HCT116 (cell line): ENCODE measurements around the gene PGS1. TPM values are rescaled to one million over a fixed set of nuclear protein-coding genes. Genes with fewer than 3 reads are reported as not detected.

Experiments
- ATAC-seq: fragments of 200-7000 bp; cut with Tn5 transposase; 2 replicates; pipeline ENCODE4 v1.9.1; 2020; ENCODE audit warnings: mild to moderate bottlenecking, moderate library complexity
- BruUV-seq: library from RNA; stranded (reverse); fragments of 400-500 nt; replicated peaks from 2 replicates; lab custom pipeline; 2021; lab: Mats Ljungman, UMichigan
- CTCF ChIA-PET: fragments of 300-600 bp; sonication (Branson Sonifier 250); formaldehyde crosslinking; loops from one replicate; lab custom pipeline; 2021; ENCODE audit warnings: antibody characterized with exemption; lab: Charles Lee
- POLR2A ChIA-PET: fragments of 300-600, 350-600 bp; sonication (Branson Sonifier 250); formaldehyde crosslinking; loops from one replicate; lab custom pipeline; 2021; ENCODE audit warnings: antibody characterized with exemption; lab: Charles Lee
- RAD21 ChIA-PET, 2 experiments: fragments of 300-600 bp; sonication (Branson Sonifier 250); formaldehyde crosslinking; loops; one replicate each; lab custom pipeline; 2023; ENCODE audit warnings: low total read pairs in 2 of 2; ENCODE audit not compliant: uncharacterized antibody in 2 of 2, unreplicated experiment in 2 of 2, low non-redundant PET in 1 of 2; lab: Charles Lee
- DNase-seq: peaks from one replicate; pipeline ENCODE4 v3.0.0-alpha.2; 2010; ENCODE audit warnings: low read depth, low spot score
- H2AFZ ChIP-seq: fragments of 200-600 bp; shearing (Covaris generic), sonication (generic); 2 replicates; pipeline ENCODE4 v1.6.1; 2017; ENCODE audit warnings: low read depth, mixed run types, mixed read lengths, antibody characterized with exemption, low read length; ENCODE audit not compliant: poor library complexity, severe bottlenecking
- H3K27ac ChIP-seq: 2 replicates; pipeline ENCODE4 v1.5.1; 2012; ENCODE audit warnings: low read depth, low read length
- H3K27me3 ChIP-seq: fragments of 200-600 bp; sonication (generic); 2 replicates; pipeline ENCODE4 v1.6.1; 2016; ENCODE audit warnings: mixed run types, low read length, mixed read lengths; ENCODE audit not compliant: insufficient read depth
- H3K36me3 ChIP-seq, 2 experiments: fragments of 200-500 bp in 1 of 2; fragments of 200-600 bp in 1 of 2; sonication (Bioruptor generic) in 1 of 2; sonication (generic) in 1 of 2; 2 replicates each; pipeline versions ENCODE4 v1.5.1 to v1.6.1; 2014 to 2016; ENCODE audit warnings: low read length in 2 of 2, inconsistent platforms in 1 of 2, mixed read lengths in 1 of 2, mixed run types in 1 of 2; ENCODE audit not compliant: insufficient read depth in 2 of 2, control insufficient read depth in 1 of 2
- H3K4me1 ChIP-seq, 2 experiments: fragments of 200-600 bp in 1 of 2; sonication (generic) in 1 of 2; 2 replicates each; pipeline versions ENCODE4 v1.5.1 to v1.6.1; 2012 to 2017; ENCODE audit warnings: low read length in 2 of 2, inconsistent platforms in 1 of 2, mild to moderate bottlenecking in 1 of 2, mixed read lengths in 1 of 2, mixed run types in 1 of 2, moderate library complexity in 1 of 2; ENCODE audit not compliant: insufficient read depth in 2 of 2, control insufficient read depth in 1 of 2
- H3K4me2 ChIP-seq: fragments of 200-600 bp; sonication (generic); 2 replicates; pipeline ENCODE4 v1.6.1; 2017; ENCODE audit warnings: mixed run types, low read length, mixed read lengths
- H3K4me3 ChIP-seq, 2 experiments: fragments of 200-600 bp in 1 of 2; sonication (generic) in 1 of 2; replicated peaks in 1 of 2; 2 replicates each; pipeline ENCODE4 v1.5.1; 2011 to 2016; ENCODE audit warnings: low read length in 2 of 2, control low read depth in 1 of 2, low read depth in 1 of 2, mild to moderate bottlenecking in 1 of 2, mixed read lengths in 1 of 2, mixed run types in 1 of 2
- H3K79me2 ChIP-seq: fragments of 200-600 bp; sonication (generic); 2 replicates; pipeline ENCODE4 v1.6.1; 2017; ENCODE audit warnings: mild to moderate bottlenecking, mixed run types, low read length, moderate library complexity, mixed read lengths; ENCODE audit not compliant: insufficient read depth
- H3K9ac ChIP-seq: fragments of 200-600 bp; sonication (generic); 2 replicates; pipeline ENCODE4 v1.6.1; 2016; ENCODE audit warnings: low read length, mixed read lengths
- H3K9me2 ChIP-seq: fragments of 200-600 bp; sonication (generic), shearing (Covaris generic); 2 replicates; pipeline ENCODE4 v1.6.1; 2017; ENCODE audit warnings: mixed run types, mild to moderate bottlenecking, moderate library complexity; ENCODE audit not compliant: insufficient read depth
- H3K9me3 ChIP-seq, 2 experiments: fragments of 200-500 bp in 1 of 2; fragments of 200-600 bp in 1 of 2; sonication (Bioruptor generic) in 1 of 2; sonication (generic) in 1 of 2; 2 replicates each; pipeline ENCODE4 v1.6.1; 2014 to 2017; ENCODE audit warnings: low read length in 2 of 2, mixed read lengths in 2 of 2, inconsistent platforms in 1 of 2, low read depth in 1 of 2, mild to moderate bottlenecking in 1 of 2, mixed run types in 1 of 2, moderate library complexity in 1 of 2; ENCODE audit not compliant: control insufficient read depth in 1 of 2, insufficient read depth in 1 of 2
- H4K20me1 ChIP-seq: fragments of 200-600 bp; sonication (generic), shearing (Covaris generic); 2 replicates; pipeline ENCODE4 v1.6.1; 2017; ENCODE audit warnings: mixed run types, mild to moderate bottlenecking, moderate library complexity; ENCODE audit not compliant: insufficient read depth
- CBX3 ChIP-seq: IDR thresholded peaks from 2 replicates; pipeline ENCODE4 v1.6.1; 2012; ENCODE audit warnings: low read depth
- ELF1 ChIP-seq: IDR thresholded peaks from 2 replicates; pipeline ENCODE4 v1.6.1; 2012; ENCODE audit warnings: low read depth, borderline replicate concordance
- EZH2phosphoT487 ChIP-seq: fragments of 200-600 bp; IDR thresholded peaks from 2 replicates; pipeline ENCODE4 v1.6.1; 2018; ENCODE audit warnings: antibody characterized with exemption, borderline replicate concordance
- FOSL1 ChIP-seq: IDR thresholded peaks from 2 replicates; pipeline ENCODE4 v1.6.1; 2012; ENCODE audit warnings: low read depth
- POLR2A ChIP-seq: IDR thresholded peaks from 2 replicates; pipeline ENCODE4 v1.7.0; 2011; ENCODE audit warnings: borderline replicate concordance; ENCODE audit not compliant: insufficient read depth, insufficient read length; ENCODE audit errors: extremely low read depth
- SP1 ChIP-seq: IDR thresholded peaks from 2 replicates; pipeline ENCODE4 v1.6.1; 2012; ENCODE audit warnings: low read depth
- TCF7L2 ChIP-seq: IDR thresholded peaks from 2 replicates; pipeline ENCODE4 v1.7.0; 2011; ENCODE audit warnings: borderline replicate concordance, inconsistent platforms; ENCODE audit not compliant: insufficient read depth, insufficient read length; ENCODE audit errors: extremely low read depth
- ZFX ChIP-seq: fragments of 450-650 bp; IDR thresholded peaks from 2 replicates; pipeline ENCODE4 v1.6.1; 2017
- ZNF274 ChIP-seq: fragments of 200-500 bp; sonication (Bioruptor generic); IDR thresholded peaks from 2 replicates; pipeline ENCODE4 v1.6.1; 2014; ENCODE audit warnings: mild to moderate bottlenecking, low read depth, low read length, inconsistent platforms
- intact Hi-C: fragments of 100-400 bp; cut with micrococcal nuclease; formaldehyde crosslinking; loops from 2 replicates; pipeline ENCODE4 v1.10.0; 2022
- total RNA-seq: library from RNA; stranded (reverse); gene quantifications from one replicate; pipeline ENCODE4 v1.2.1, GENCODE V29; 2021; ENCODE audit not compliant: unreplicated experiment
- TF ChIP-seq, protein P1 (sequence below): IDR thresholded peaks from 2 replicates; pipeline ENCODE4 v1.6.1; 2012

PGS1 gene
- total RNA-seq, 1 experiment from 2014 or later: 44.4 TPM

- Histone ChIP-seq H3K27me3 (no peaks in the 10 kb centered on the region), H3K9ac (no peak overlapping the region), H3K4me1 (peaks cover 13 to 22% of the 10 kb centered on the region in 2 experiments), H4K20me1 (peaks cover 5% of the 10 kb centered on the region; the same call in 1 of the 2 replicates), H3K27ac (no peak overlapping the region), H2AFZ (no peak overlapping the region), H3K4me3 (no peak overlapping the region), H3K9me3 (no peaks in the 10 kb centered on the region), H3K9me2 (no peaks in the 10 kb centered on the region), H3K79me2 (peaks cover 58% of the 10 kb centered on the region), H3K36me3 (peaks cover 20 to 39% of the 10 kb centered on the region in 2 experiments; a peak in 3 of 4 replicates), H3K4me2 (no peak overlapping the region)
- ChIA-PET POLR2A (interaction anchor here (0.6 kb wide), 1 partner anchor 14 kb away, joined by 3 read pairs; no protein-coding TSS in a partner anchor), RAD21 (no interaction called here), CTCF (no interaction called here)
- ATAC-seq (no peak), DNase-seq (no peak)
- intact Hi-C loops: no loop called here
- no peak for TF ChIP-seq EZH2phosphoT487
- TF ChIP-seq, protein P1, sequence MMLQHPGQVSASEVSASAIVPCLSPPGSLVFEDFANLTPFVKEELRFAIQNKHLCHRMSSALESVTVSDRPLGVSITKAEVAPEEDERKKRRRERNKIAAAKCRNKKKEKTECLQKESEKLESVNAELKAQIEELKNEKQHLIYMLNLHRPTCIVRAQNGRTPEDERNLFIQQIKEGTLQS: no peak
- BruUV-seq: no TSS peak
Measured at GRCh38 chr17:78407387-78408000, 29.0 kb downstream of the PGS1 start.

GRCh38 chr17:78408476-78409050 is 30.1 kb downstream of the PGS1 start:
- H3K27ac ChIP-seq: peak overlapping the region; percentile 28
- peaks cover 13 to 22% of the 10 kb centered on the region in 2 experiments for H3K4me1 ChIP-seq
- peaks cover 67% of the 10 kb centered on the region for H3K79me2 ChIP-seq
- BruUV-seq: no TSS peak
- no peaks in the 10 kb centered on the region for H3K9me2 ChIP-seq
- peaks cover 16 to 38% of the 10 kb centered on the region in 2 experiments; a peak in 3 of 4 replicates for H3K36me3 ChIP-seq
- ATAC-seq: 0 out of 2 replicates have a peak, but pooled peaks have one; percentile 9
- RAD21 ChIA-PET: no interaction called here
- H3K4me3 ChIP-seq: no peak overlapping the region
- TF ChIP-seq TCF7L2 (no peak), POLR2A (no peak), ELF1 (no peak), SP1 (no peak), ZFX (no peak), FOSL1 (no peak), CBX3 (no peak), ZNF274 (no peak)
- TF ChIP-seq, all 23 proteins: peak for 0
- Histone ChIP-seq H2AFZ (no peak overlapping the region), H3K9me3 (no peaks in the 10 kb centered on the region), H3K9ac (no peak overlapping the region), H3K4me2 (peak overlapping the region; percentile 35), H4K20me1 (peaks cover 5% of the 10 kb centered on the region; the same call in 1 of the 2 replicates), H3K27me3 (no peaks in the 10 kb centered on the region)
- intact Hi-C loops: no loop called here
- ChIA-PET POLR2A (no interaction called here), CTCF (no interaction called here)
- DNase-seq: no peak
